Endodermal cell (in vitro differentiated cells): ENCODE results near the gene ABCB7. TPM values are rescaled to one million over a fixed set of nuclear protein-coding genes. Genes with fewer than 3 reads are reported as not detected.

Source experiments
- DNase-seq: peaks from one replicate; pipeline ENCODE4 v3.0.0-alpha.2; 2017
- H3K27ac ChIP-seq: 2 replicates; pipeline ENCODE4 v1.5.1; 2013; ENCODE audit warnings: mild to moderate bottlenecking, low read depth, low read length, moderate library complexity
- H3K27me3 ChIP-seq: 2 replicates; pipeline ENCODE4 v1.6.1; 2013; ENCODE audit warnings: mild to moderate bottlenecking, low read length, moderate library complexity; ENCODE audit not compliant: insufficient read depth, control insufficient read depth, poor library complexity, severe bottlenecking
- H3K36me3 ChIP-seq: 2 replicates; pipeline ENCODE4 v1.7.0; 2013; ENCODE audit warnings: mild to moderate bottlenecking, low read length, moderate library complexity; ENCODE audit not compliant: control insufficient read depth, insufficient read depth
- H3K4me1 ChIP-seq: one replicate; pipeline ENCODE4 v1.7.0; 2013; ENCODE audit warnings: low read length; ENCODE audit not compliant: control insufficient read depth, insufficient read depth
- H3K4me3 ChIP-seq: 2 replicates; pipeline ENCODE4 v1.5.1; 2013; ENCODE audit warnings: mild to moderate bottlenecking, low read length, moderate library complexity
- H3K9ac ChIP-seq: 2 replicates; pipeline ENCODE4 v1.6.1; 2013; ENCODE audit warnings: mild to moderate bottlenecking, low read length, moderate library complexity; ENCODE audit not compliant: poor library complexity, severe bottlenecking; ENCODE audit errors: extremely low read depth
- H3K9me3 ChIP-seq: 2 replicates; pipeline ENCODE4 v1.6.1; 2013; ENCODE audit warnings: mild to moderate bottlenecking, low read length, moderate library complexity; ENCODE audit not compliant: control insufficient read depth
- H3K27ac Mint-ChIP-seq: 2 replicates; pipeline ENCODE4 v1.8.0; 2020; ENCODE audit warnings: mixed read lengths
- H3K27me3 Mint-ChIP-seq: 2 replicates; pipeline ENCODE4 v1.8.0; 2021; ENCODE audit warnings: mild to moderate bottlenecking, mixed read lengths; ENCODE audit not compliant: insufficient read depth
- H3K36me3 Mint-ChIP-seq: 2 replicates; pipeline ENCODE4 v1.8.0; 2020; ENCODE audit warnings: low read depth, mixed read lengths
- H3K4me1 Mint-ChIP-seq: 2 replicates; pipeline ENCODE4 v1.8.0; 2020; ENCODE audit warnings: mixed read lengths
- H3K4me3 Mint-ChIP-seq: 2 replicates; pipeline ENCODE4 v1.8.0; 2020; ENCODE audit warnings: mild to moderate bottlenecking, moderate library complexity, mixed read lengths
- H3K9me3 Mint-ChIP-seq: 2 replicates; pipeline ENCODE4 v1.8.0; 2020; ENCODE audit warnings: mild to moderate bottlenecking, mixed read lengths
- CTCF ChIP-seq: fragments of 200-600 bp; sonication (generic); conservative IDR thresholded peaks from 2 replicates; pipeline ENCODE4 v1.5.0; 2021; ENCODE audit warnings: antibody characterized with exemption, mild to moderate bottlenecking
- WGBS, 2 experiments: methylation state at CpG; one replicate each; pipeline versions ENCODE4 v1.1.5 to v1.1.7; 2013; ENCODE audit warnings: missing lambda C conversion rate in 2 of 2, mixed read lengths in 1 of 2; ENCODE audit not compliant: insufficient coverage in 1 of 2, insufficient read length in 1 of 2; 5-methylcytosine and 5-hydroxymethylcytosine counted together
- total RNA-seq, 2 donors: library from RNA; stranded (reverse); fragmentation: NEBNext Ultra II Directional in 1 of 2; extraction: Animal tissue kit (Norgen Biotek cat#: 25700) in 1 of 2; gene quantifications; 2 replicates in 1 of 2; 3 replicates in 1 of 2; pipeline ENCODE4 v1.2.1, GENCODE V29; 2021

ABCB7 gene
- total RNA-seq, 2 donors from 2014 or later = 38.2 to 40.0 TPM

DNA sequence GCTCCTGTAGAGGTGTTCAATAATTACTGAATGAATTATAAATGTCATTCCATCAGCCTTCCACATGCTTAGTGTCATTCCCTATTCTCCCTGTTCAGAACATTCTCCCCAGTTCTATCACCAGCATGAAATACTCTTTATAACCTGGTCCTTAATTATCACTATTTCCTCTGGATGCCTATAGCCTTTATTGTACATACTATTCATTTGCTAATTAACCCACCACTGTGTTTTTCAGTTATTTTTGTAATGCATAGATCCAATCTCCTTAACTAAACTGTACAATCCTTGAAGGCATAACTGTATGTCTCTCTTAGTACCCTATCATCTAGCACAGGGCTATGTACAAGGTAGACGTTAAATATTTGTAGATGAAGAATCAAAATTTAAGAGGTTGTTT, 1.2 kb downstream of the ABCB7 start:
- Mint-ChIP-seq H3K4me3 (peak overlapping the region; percentile 83), H3K4me1 (peaks cover 5% of the 10 kb centered on the region), H3K27me3 (peaks cover 1% of the 10 kb centered on the region), H3K27ac (no peak overlapping the region), H3K9me3 (peaks cover 41% of the 10 kb centered on the region), H3K36me3 (no peaks in the 10 kb centered on the region)
- H3K4me1 ChIP-seq = no peaks in the 10 kb centered on the region
- H3K9ac ChIP-seq = no peak overlapping the region
- no peak for DNase-seq
- H3K4me3 ChIP-seq = peak overlapping the region; percentile 88
- no peak for TF ChIP-seq CTCF
- no peaks in the 10 kb centered on the region for H3K36me3 ChIP-seq
- WGBS, 2 experiments = no CpG with 5 or more reads among the region's 1 CpG
- H3K9me3 ChIP-seq = no peaks in the 10 kb centered on the region
- no peak overlapping the region for H3K27ac ChIP-seq
- no peaks in the 10 kb centered on the region for H3K27me3 ChIP-seq

- peaks cover 38% of the 10 kb centered on the region for H3K9me3 Mint-ChIP-seq
- no peak for TF ChIP-seq CTCF
- 100% methylated on average over 1 of the region's 3 CpGs; no CpG with 5 or more reads in 1 of the 2 experiments for WGBS, 2 experiments
Observed at GRCh38 chrX:75151827-75152592, 4.1 kb downstream of the ABCB7 start.

DNA sequence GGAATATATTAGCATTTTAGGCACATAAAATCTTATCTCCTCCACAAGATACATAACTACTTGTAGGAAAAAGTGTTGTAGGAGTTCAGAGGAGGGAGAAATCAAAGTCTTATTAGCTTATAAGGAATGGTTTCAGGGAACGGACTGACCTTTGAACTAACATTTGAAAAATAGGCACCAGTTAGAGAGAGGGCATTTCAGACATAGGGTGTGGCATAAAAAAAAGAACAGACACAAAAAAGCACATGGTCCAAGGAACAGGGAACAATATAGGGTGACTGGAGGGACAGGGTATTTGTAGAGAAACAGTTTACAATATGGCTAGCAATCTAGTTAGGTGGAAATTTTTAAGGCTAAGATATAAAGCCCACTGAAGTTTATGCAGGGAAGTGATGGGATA, 6.4 kb downstream of the ABCB7 start:
- Mint-ChIP-seq H3K27ac (no peak overlapping the region), H3K9me3 (peaks cover 48% of the 10 kb centered on the region), H3K27me3 (no peaks in the 10 kb centered on the region), H3K4me1 (peaks cover under 1% of the 10 kb centered on the region), H3K36me3 (peaks cover 15% of the 10 kb centered on the region), H3K4me3 (no peak overlapping the region)
- no peaks in the 10 kb centered on the region for H3K27me3 ChIP-seq
- no peak overlapping the region for H3K4me3 ChIP-seq
- no peak overlapping the region for H3K27ac ChIP-seq
- no peak for TF ChIP-seq CTCF
- H3K9me3 ChIP-seq = no peaks in the 10 kb centered on the region
- H3K36me3 ChIP-seq = no peaks in the 10 kb centered on the region
- WGBS, 2 experiments = 82% methylated on average over 1 of the region's 1 CpG; no CpG with 5 or more reads in 1 of the 2 experiments
- no peak for DNase-seq
- no peaks in the 10 kb centered on the region for H3K4me1 ChIP-seq
- no peak overlapping the region for H3K9ac ChIP-seq

More at GRCh38 chrX:75151827-75152592, 4.1 kb downstream of the ABCB7 start:
- Mint-ChIP-seq H3K36me3 (peaks cover 6% of the 10 kb centered on the region), H3K27ac (no peak overlapping the region), H3K27me3 (no peaks in the 10 kb centered on the region), H3K4me3 (no peak overlapping the region), H3K4me1 (peaks cover 5% of the 10 kb centered on the region)
- DNase-seq = no peak
- H3K27ac ChIP-seq = no peak overlapping the region
- no peaks in the 10 kb centered on the region for H3K4me1 ChIP-seq
- no peaks in the 10 kb centered on the region for H3K36me3 ChIP-seq
- no peak overlapping the region for H3K4me3 ChIP-seq
- H3K9ac ChIP-seq = no peak overlapping the region
- no peaks in the 10 kb centered on the region for H3K9me3 ChIP-seq
- no peaks in the 10 kb centered on the region for H3K27me3 ChIP-seq
